Endothelial cell of umbilical vein (primary cell): ENCODE measurements around the gene EDDM3A. TPM values are rescaled to one million over a fixed set of nuclear protein-coding genes. Genes with fewer than 3 reads are reported as not detected.

Experiments used
- BruUV-seq: library from RNA; stranded (reverse); fragments of 400-500 nt; replicated peaks from 2 replicates; lab custom pipeline; 2021; lab: Mats Ljungman, UMichigan
- CTCF ChIA-PET: fragments of 300-600, 350-600 bp; sonication (Branson Sonifier 250); formaldehyde crosslinking; loops from one replicate; lab custom pipeline; 2021; ENCODE audit warnings: antibody characterized with exemption, inconsistent platforms; lab: Charles Lee
- POLR2A ChIA-PET: fragments of 300-600, 350-600 bp; sonication (Branson Sonifier 250); formaldehyde crosslinking; loops from one replicate; lab custom pipeline; 2021; ENCODE audit warnings: antibody characterized with exemption, inconsistent platforms; lab: Charles Lee
- DNase-seq: peaks from one replicate; pipeline ENCODE4 v3.0.0-alpha.2; 2011; ENCODE audit warnings: low read depth, low spot score
- FAIRE-seq: peaks from 2 replicates; lab custom pipeline; 2011; peaks lifted over from hg19 to GRCh38; lab: Jason Lieb, UNC
- H2AFZ ChIP-seq: 2 replicates; pipeline ENCODE4 v1.6.0; 2012; ENCODE audit warnings: low read depth, low read length, control low read depth, inconsistent platforms
- H3K27ac ChIP-seq: 2 replicates; pipeline ENCODE4 v1.5.1; 2011; ENCODE audit warnings: low read depth, mild to moderate bottlenecking, control low read depth, low read length, moderate library complexity; ENCODE audit not compliant: insufficient read depth
- H3K27me3 ChIP-seq, 2 experiments: 2 replicates each; pipeline versions ENCODE4 v1.6.0 to v1.6.1; 2011; ENCODE audit warnings: low read length in 2 of 2, mixed read lengths in 1 of 2; ENCODE audit not compliant: control insufficient read depth in 2 of 2, insufficient read depth in 2 of 2
- H3K36me3 ChIP-seq, 2 experiments: 2 replicates in 1 of 2; 3 replicates in 1 of 2; pipeline ENCODE4 v1.5.1; 2011; ENCODE audit warnings: low read length in 2 of 2, mild to moderate bottlenecking in 1 of 2, moderate library complexity in 1 of 2; ENCODE audit not compliant: control insufficient read depth in 2 of 2, insufficient read depth in 2 of 2; ENCODE audit errors: extremely low read depth in 1 of 2
- H3K4me1 ChIP-seq: 3 replicates; pipeline ENCODE4 v1.5.1; 2011; ENCODE audit warnings: mild to moderate bottlenecking, low read length; ENCODE audit not compliant: control insufficient read depth, insufficient read depth; ENCODE audit errors: extremely low read depth
- H3K4me2 ChIP-seq: 2 replicates; pipeline ENCODE4 v1.6.1; 2011; ENCODE audit warnings: low read length, control low read depth, mixed read lengths; ENCODE audit not compliant: insufficient read depth
- H3K4me3 ChIP-seq, 3 experiments: fragments of 200-600 bp in 1 of 3; sonication (generic), shearing (Covaris generic) in 1 of 3; replicated peaks in 1 of 3; 2 replicates each; pipeline ENCODE4 v1.5.1; 2011 to 2016; ENCODE audit warnings: control low read depth in 3 of 3, low read length in 3 of 3, mild to moderate bottlenecking in 2 of 3, inconsistent platforms in 1 of 3, low read depth in 1 of 3, moderate library complexity in 1 of 3; ENCODE audit not compliant: insufficient read depth in 1 of 3
- H3K79me2 ChIP-seq: 2 replicates; pipeline ENCODE4 v1.6.0; 2012; ENCODE audit warnings: low read length, inconsistent platforms; ENCODE audit not compliant: control insufficient read depth, insufficient read depth
- H3K9ac ChIP-seq: replicated peaks from 2 replicates; pipeline ENCODE3; 2011; ENCODE audit warnings: low read length, control low read depth; ENCODE audit not compliant: insufficient read depth; ENCODE audit errors: extremely low read depth
- H3K9me1 ChIP-seq: replicated peaks from 3 replicates; pipeline ENCODE4 v1.6.0; 2011; ENCODE audit warnings: mild to moderate bottlenecking, low read length; ENCODE audit not compliant: control insufficient read depth, insufficient read depth; ENCODE audit errors: extremely low read depth
- H3K9me3 ChIP-seq: replicated peaks from 2 replicates; pipeline ENCODE4 v1.5.1; 2012; ENCODE audit warnings: low read length, inconsistent platforms; ENCODE audit not compliant: control insufficient read depth, insufficient read depth
- H4K20me1 ChIP-seq: replicated peaks from 2 replicates; pipeline ENCODE3; 2011; ENCODE audit warnings: mild to moderate bottlenecking, low read length; ENCODE audit not compliant: control insufficient read depth, insufficient read depth; ENCODE audit errors: extremely low read depth
- CTCF ChIP-seq, 2 donors: IDR thresholded peaks; 1 replicate in 1 of 2; 2 replicates in 1 of 2; pipeline ENCODE4 v1.5.1; 2011; ENCODE audit warnings: low read length in 2 of 2, mild to moderate bottlenecking in 2 of 2, moderate library complexity in 2 of 2, control low read depth in 1 of 2, inconsistent platforms in 1 of 2, low read depth in 1 of 2; ENCODE audit not compliant: insufficient read depth in 1 of 2; ENCODE audit errors: extremely low read depth in 1 of 2
- EZH2 ChIP-seq: IDR thresholded peaks from 2 replicates; pipeline ENCODE4 v1.6.1; 2012; ENCODE audit warnings: borderline replicate concordance, low read depth, mild to moderate bottlenecking, moderate library complexity, low read length, inconsistent platforms; ENCODE audit not compliant: severe bottlenecking
- FOS ChIP-seq: IDR thresholded peaks from 2 replicates; pipeline ENCODE4 v1.6.1; 2011; ENCODE audit warnings: mild to moderate bottlenecking, low read length, moderate library complexity, borderline replicate concordance; ENCODE audit not compliant: insufficient read depth
- GATA2 ChIP-seq: IDR thresholded peaks from 2 replicates; pipeline ENCODE4 v1.7.0; 2011; ENCODE audit warnings: low read depth, mild to moderate bottlenecking, moderate library complexity, mixed read lengths, low read length; ENCODE audit not compliant: insufficient read length, insufficient read depth
- JUN ChIP-seq: IDR thresholded peaks from 2 replicates; pipeline ENCODE4 v1.6.1; 2011; ENCODE audit warnings: borderline replicate concordance, low read depth; ENCODE audit not compliant: insufficient read length, insufficient read depth
- MAX ChIP-seq: IDR thresholded peaks from 2 replicates; pipeline ENCODE4 v1.6.1; 2011; ENCODE audit not compliant: insufficient read depth, insufficient read length
- MYC ChIP-seq: IDR thresholded peaks from one replicate; pipeline ENCODE4 v1.6.1; 2011; ENCODE audit warnings: mild to moderate bottlenecking, low read depth, low read length
- POLR2A ChIP-seq: IDR thresholded peaks from 2 replicates; pipeline ENCODE4 v1.6.1; 2012; ENCODE audit warnings: low read depth, mild to moderate bottlenecking, control low read depth, low read length
- POLR2AphosphoS5 ChIP-seq: IDR thresholded peaks from 2 replicates; pipeline ENCODE4 v1.6.1; 2012; ENCODE audit warnings: low read depth, mild to moderate bottlenecking, control low read depth, low read length, moderate library complexity; ENCODE audit not compliant: insufficient read depth
- dilution Hi-C: fragments of 300-500 bp; cut with MboI; formaldehyde crosslinking; loops from one replicate; pipeline ENCODE4 v1.15.0; 2019; ENCODE audit warnings: low sequenced_read_pairs; ENCODE audit not compliant: extremely low pct_ligation_motif_present
- intact Hi-C: fragments of 100-400 bp; cut with micrococcal nuclease; formaldehyde crosslinking; loops from one replicate; pipeline ENCODE4 v1.10.0; 2022
- polyA plus RNA-seq, 4 experiments: library from polyadenylated mRNA; depleted of rRNA in 3 of 4; stranded (reverse) in 3 of 4; unstranded in 1 of 4; fragments of >200 nt; gene quantifications; 2 replicates each; pipeline versions ENCODE4 v1.2.1 to v1.2.3, GENCODE V29; 2011 to 2012; ENCODE audit warnings: missing spikeins in 1 of 4
- total RNA-seq: library from RNA; stranded (reverse); gene quantifications from 2 replicates; pipeline ENCODE4 v1.2.3, GENCODE V29; 2021

EDDM3A gene
- total and polyA plus RNA-seq, 2 donors (not counting 3 experiments of a cell fraction or from before 2014, with no cell fraction given) = not detected

- Histone ChIP-seq H3K9me1 (no peaks in the 10 kb centered on the region), H3K27ac (no peak overlapping the region), H4K20me1 (no peaks in the 10 kb centered on the region), H3K79me2 (no peaks in the 10 kb centered on the region), H3K4me3 (no peak overlapping the region), H3K27me3 (peaks cover 8 to 13% of the 10 kb centered on the region in 2 experiments), H2AFZ (no peak overlapping the region), H3K4me2 (no peak overlapping the region), H3K9ac (no peak overlapping the region), H3K36me3 (no peaks in the 10 kb centered on the region), H3K9me3 (no peaks in the 10 kb centered on the region), H3K4me1 (no peaks in the 10 kb centered on the region)
- no peak for DNase-seq
- dilution Hi-C loops (no loop called here), intact Hi-C loops (no loop called here)
- no TSS peak for BruUV-seq
- ChIA-PET CTCF (interaction anchor here (1.1 to 1.7 kb wide), 3 partner anchors 87 to 124 kb away, joined by 3 to 5 read pairs (median 4); no protein-coding TSS in a partner anchor), POLR2A (no interaction called here)
- no peak for TF ChIP-seq EZH2
- no peak for TF ChIP-seq POLR2AphosphoS5
- TF ChIP-seq MYC = no peak
- TF ChIP-seq POLR2A = no peak
- no peak for TF ChIP-seq MAX
- TF ChIP-seq JUN = no peak
- no peak for TF ChIP-seq CTCF (IDR thresholded peaks at IDR 0.05; ENCODE audit: extremely low read depth in 1 of 2, insufficient read depth in 1 of 2, low read depth in 1 of 2, low read length in 2 of 2)
- TF ChIP-seq FOS = no peak
- no peak for TF ChIP-seq GATA2
- no peak for FAIRE-seq
These were observed 4.5 kb downstream of the EDDM3A start for GRCh38 chr14:20750194-20750593.
